ENCODE data around the gene ANXA4. TPM values are rescaled to one million over a fixed set of nuclear protein-coding genes. Genes with fewer than 3 reads are reported as not detected.
"Not testable (repeated sequence)": the region's sequence is repeated elsewhere in the genome, so short reads cannot be mapped to it uniquely, and the experiment has no call there.

The ANXA4 gene
- polyA plus RNA-seq, 1 of the 3 experiments (the other 2 are of a cell fraction), result 137 TPM

DNA sequence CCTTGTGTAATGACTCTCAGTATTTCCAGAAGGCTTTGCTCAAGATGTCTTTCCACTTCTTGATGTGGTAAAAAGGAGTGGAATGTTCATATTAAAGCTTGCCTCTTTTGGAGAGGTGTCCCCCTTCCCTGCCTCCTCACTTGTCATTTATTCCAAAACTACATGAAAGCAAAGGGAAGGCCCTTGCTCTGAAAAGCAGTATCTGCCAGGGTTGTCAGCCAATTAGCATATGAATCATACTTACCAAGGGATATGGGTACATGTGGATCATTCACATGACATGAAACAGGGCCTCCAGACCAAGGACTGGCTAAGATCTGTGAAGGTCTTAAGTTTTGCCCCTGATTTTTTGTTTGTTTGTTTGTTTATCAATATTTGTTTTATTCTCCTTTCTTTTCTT, 31.3 kb downstream of the ANXA4 start:
- Histone ChIP-seq H3F3A (replicated peaks; ENCODE audit: insufficient read depth) (peaks cover 5% of the 10 kb centered on the region), H4K20me1 (ENCODE audit: insufficient read depth) (no peaks in the 10 kb centered on the region), H3K79me2 (ENCODE audit: insufficient read depth) (peaks cover 21% of the 10 kb centered on the region; the same call in 1 of the 2 replicates), H3K9ac (no peak overlapping the region), H3K27ac (ENCODE audit: low read depth in 2 of 2, low read length in 1 of 2) (peak overlapping the region in 1 of 2 experiments; percentile 51; a peak in 1 of 4 replicates), H3K4me2 (no peak overlapping the region), H3K27me3 (ENCODE audit: insufficient read depth) (no peaks in the 10 kb centered on the region), H3K4me3 (ENCODE audit: low read depth in 2 of 2, low read length in 1 of 2) (no peak overlapping the region), H3K36me3 (replicated peaks in 1 of 2; ENCODE audit: control insufficient read depth in 1 of 2, insufficient read depth in 2 of 2, low read length in 1 of 2) (peaks cover 0 to 6% of the 10 kb centered on the region in 2 experiments), H2AFZ (ENCODE audit: low read depth) (no peak overlapping the region), H3K9me2 (no peaks in the 10 kb centered on the region), H3K9me3 (no peaks in the 10 kb centered on the region), H3K4me1 (ENCODE audit: control insufficient read depth in 1 of 2, insufficient read depth in 2 of 2, low read depth in 1 of 2, low read length in 1 of 2) (peaks cover 0 to 23% of the 10 kb centered on the region in 2 experiments; a peak in 1 of 4 replicates)
- POLR2A ChIA-PET, result no interaction called here
- CTCF ChIA-PET, result interaction anchor here (0.5 to 0.6 kb wide), 2 partner anchors 22 to 1489 kb away, joined by 3 read pairs; no protein-coding TSS in a partner anchor
- TF ChIP-seq JUND (IDR thresholded peaks at IDR 0.05) (peak; percentile 17; the same call in 1 of the 2 replicates), PBX3 (IDR thresholded peaks at IDR 0.05) (no peak), FOXM1 (IDR thresholded peaks at IDR 0.05; ENCODE audit: low read depth) (no peak), FOSL2 (IDR thresholded peaks at IDR 0.05; ENCODE audit: borderline replicate concordance, low read depth) (peak; percentile 48; the same call in 1 of the 2 replicates), IRF3 (IDR thresholded peaks at IDR 0.05; ENCODE audit: low read depth, low read length) (no peak), RXRA (IDR thresholded peaks at IDR 0.05; ENCODE audit: borderline replicate concordance, low read depth) (no peak), NFIC (IDR thresholded peaks at IDR 0.05; ENCODE audit: borderline replicate concordance) (no peak), EP300 (IDR thresholded peaks at IDR 0.05; ENCODE audit: borderline replicate concordance in 1 of 2, low read depth in 1 of 2, low read length in 1 of 2) (no peak), MXI1 (IDR thresholded peaks at IDR 0.05; ENCODE audit: low read depth, low read length) (no peak), GABPA (IDR thresholded peaks at IDR 0.05; ENCODE audit: low read depth) (no peak), TCF12 (IDR thresholded peaks at IDR 0.05) (peak; percentile 42; the same call in 1 of the 2 replicates)
- DNase-seq, result no peak

GRCh38 chr2:69774258-69774983, 32.5 kb downstream of the ANXA4 start:
- H3K9me2 ChIP-seq; POLR2A ChIA-PET; DNase-seq; H3K4me3 ChIP-seq (ENCODE audit: low read depth in 2 of 2, low read length in 1 of 2); H3K36me3 ChIP-seq (replicated peaks in 1 of 2; ENCODE audit: control insufficient read depth in 1 of 2, insufficient read depth in 2 of 2, low read length in 1 of 2); H2AFZ ChIP-seq (ENCODE audit: low read depth); H4K20me1 ChIP-seq (ENCODE audit: insufficient read depth); H3K4me2 ChIP-seq; H3K9me3 ChIP-seq; H3F3A ChIP-seq (replicated peaks; ENCODE audit: insufficient read depth); H3K27me3 ChIP-seq (ENCODE audit: insufficient read depth); H3K27ac ChIP-seq (ENCODE audit: low read depth in 2 of 2, low read length in 1 of 2); H3K9ac ChIP-seq: not testable (repeated sequence)
- Histone ChIP-seq H3K79me2 (ENCODE audit: insufficient read depth) (peaks cover 17% of the 10 kb centered on the region; the same call in 1 of the 2 replicates), H3K4me1 (ENCODE audit: control insufficient read depth in 1 of 2, insufficient read depth in 2 of 2, low read depth in 1 of 2, low read length in 1 of 2) (peaks cover 0 to 23% of the 10 kb centered on the region in 2 experiments; a peak in 1 of 4 replicates)
- CTCF ChIA-PET, result interaction anchor here (0.9 kb wide), 1 partner anchor 50 kb away, joined by 3 read pairs; no protein-coding TSS in a partner anchor
- 89% methylated on average over 13 of the region's 13 CpGs for WGBS (ENCODE audit: low lambda C conversion rate)

Data from SK-N-SH (cell line).